ENCODE data around the gene UMPS. TPM values are rescaled to one million over a fixed set of nuclear protein-coding genes. Genes with fewer than 3 reads are reported as not detected.

Gene UMPS
- total and polyA plus RNA-seq, 2 of the 4 experiments (the other 2 are of a cell fraction) = 18.7 to 26.7 TPM

DNA sequence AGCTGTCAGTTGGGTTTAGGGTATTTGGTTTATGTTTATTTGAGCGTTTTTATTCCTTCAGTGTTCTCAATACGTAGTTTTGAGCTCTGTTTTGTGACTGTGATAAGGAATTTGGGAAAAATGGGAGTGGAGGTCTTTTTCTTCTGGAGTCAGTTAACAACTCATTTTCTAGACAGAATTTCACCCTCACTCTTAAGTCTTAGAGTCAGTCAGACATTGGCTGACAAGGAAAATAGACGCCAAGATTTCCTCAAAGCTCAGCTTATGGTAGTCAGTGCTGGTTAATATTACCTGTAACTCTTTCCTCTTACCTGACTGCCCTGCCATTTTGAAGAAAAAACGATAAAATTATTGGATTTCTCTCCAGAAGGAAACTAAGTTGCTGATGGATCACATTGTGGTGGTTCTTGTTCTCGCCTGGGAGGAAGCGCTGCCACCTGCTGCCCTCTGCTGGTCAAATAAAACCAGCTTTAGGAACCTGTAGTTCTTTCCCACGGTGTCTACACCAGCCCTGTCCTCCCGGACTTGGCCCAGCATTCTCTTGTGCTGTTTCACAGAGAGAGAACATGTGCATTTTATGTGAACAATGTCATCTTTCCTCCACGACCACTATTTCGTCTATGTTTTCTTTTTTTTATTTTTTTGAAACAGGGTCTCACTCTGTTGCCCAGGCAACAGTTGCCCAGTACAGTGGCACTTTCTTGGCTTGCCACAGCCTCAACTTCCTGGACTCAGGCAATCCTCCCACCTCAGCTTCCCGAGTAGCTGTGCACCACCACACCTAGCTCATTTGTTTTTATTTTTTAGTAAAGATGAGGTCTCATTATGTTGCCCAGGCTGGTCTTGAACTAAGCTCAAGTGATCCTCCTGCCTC lies 41.4 kb upstream of the UMPS start:
- Histone ChIP-seq H3K27ac (ENCODE audit: insufficient read depth, low read length) (no peak overlapping the region), H3K4me1 (ENCODE audit: control insufficient read depth, insufficient read depth, low read length) (no peaks in the 10 kb centered on the region), H4K8ac (ENCODE audit: low read depth in 2 of 2, low read length in 2 of 2) (no peak overlapping the region), H4K91ac (ENCODE audit: insufficient read depth, low read depth, low read length) (no peak overlapping the region), H3K14ac (replicated peaks; ENCODE audit: low read depth, low read length) (no peak overlapping the region), H4K5ac (ENCODE audit: low read depth, low read length) (no peak overlapping the region), H3K27me3 (ENCODE audit: control insufficient read depth, insufficient read depth, low read length) (peaks cover 11% of the 10 kb centered on the region), H2BK15ac (ENCODE audit: low read depth, low read length) (no peak overlapping the region), H3K4me2 (ENCODE audit: low read depth, low read length) (no peak overlapping the region), H3K23ac (ENCODE audit: low read depth, low read length) (no peak overlapping the region), H3K56ac (ENCODE audit: extremely low read depth, insufficient read depth, low read length) (no peak overlapping the region), H2BK120ac (ENCODE audit: low read depth, low read length) (no peak overlapping the region), H2BK5ac (ENCODE audit: low read depth, low read length, poor library complexity, severe bottlenecking) (no peak overlapping the region), H3K18ac (ENCODE audit: low read depth, low read length) (no peak overlapping the region), H2AK5ac (ENCODE audit: low read depth, low read length) (no peak overlapping the region), H3K9me1 (ENCODE audit: insufficient read depth, low read length) (no peaks in the 10 kb centered on the region), H3K36me3 (ENCODE audit: control insufficient read depth, insufficient read depth, low read length) (no peaks in the 10 kb centered on the region), H2AK9ac (replicated peaks; ENCODE audit: low read depth, low read length, poor library complexity) (no peak overlapping the region), H3K9ac (ENCODE audit: low read depth, low read length) (no peak overlapping the region), H3K9me3 (ENCODE audit: control insufficient read depth, insufficient read depth, low read length) (no peaks in the 10 kb centered on the region), H4K20me1 (ENCODE audit: insufficient read depth, low read length) (no peaks in the 10 kb centered on the region), H2AFZ (replicated peaks; ENCODE audit: low read length, poor library complexity) (peak overlapping the region; percentile 56), H3K4ac (ENCODE audit: low read depth, low read length) (no peak overlapping the region), H3K79me1 (ENCODE audit: low read depth in 1 of 2, low read length in 2 of 2) (no peaks in the 10 kb centered on the region), H3K4me3 (ENCODE audit: insufficient read depth, low read depth, low read length) (no peak overlapping the region), H2BK20ac (ENCODE audit: low read depth, low read length) (no peak overlapping the region)
- in situ Hi-C loops (cut with MboI; ENCODE audit: low sequenced_read_pairs) = loop anchor here (5.0 kb wide), 1 partner anchor 127 kb away; no protein-coding TSS in a partner anchor
- 0% methylated on average over 2 of the region's 11 CpGs; no CpG with 5 or more reads in 1 of the 2 experiments for WGBS, 2 experiments (ENCODE audit: extremely low coverage in 2 of 2, insufficient read length in 1 of 2)
- DNase-seq (peak; percentile 78), ATAC-seq (ENCODE audit: low read depth) (peak; percentile 95)
- CTCF ChIA-PET = interaction anchor here (0.6 to 2.2 kb wide), 11 partner anchors 9 to 284 kb away, joined by 3 to 18 read pairs (median 5); no protein-coding TSS in a partner anchor
- BruUV-seq (replicated peaks) = no TSS peak
- POLR2A ChIA-PET (ENCODE audit: unreplicated experiment) = no interaction called here
- intact Hi-C loops (cut with micrococcal nuclease) = loop anchor here (1.0 to 2.0 kb wide), 2 partner anchors 42 to 124 kb away; partner anchors contain the start of gene UMPS
- dilution Hi-C loops (cut with HindIII; ENCODE audit: low sequenced_read_pairs, unreplicated experiment) = no loop called here
- no peak for TF ChIP-seq NFE2L2 (IDR thresholded peaks at IDR 0.05; ENCODE audit: low read depth, low read length)
- no peak for TF ChIP-seq RFX5 (IDR thresholded peaks at IDR 0.05; ENCODE audit: low read depth, low read length)
- TF ChIP-seq, protein P1, sequence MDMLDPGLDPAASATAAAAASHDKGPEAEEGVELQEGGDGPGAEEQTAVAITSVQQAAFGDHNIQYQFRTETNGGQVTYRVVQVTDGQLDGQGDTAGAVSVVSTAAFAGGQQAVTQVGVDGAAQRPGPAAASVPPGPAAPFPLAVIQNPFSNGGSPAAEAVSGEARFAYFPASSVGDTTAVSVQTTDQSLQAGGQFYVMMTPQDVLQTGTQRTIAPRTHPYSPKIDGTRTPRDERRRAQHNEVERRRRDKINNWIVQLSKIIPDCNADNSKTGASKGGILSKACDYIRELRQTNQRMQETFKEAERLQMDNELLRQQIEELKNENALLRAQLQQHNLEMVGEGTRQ (IDR thresholded peaks at IDR 0.05; ENCODE audit: low read depth, low read length) = no peak
- no peak for TF ChIP-seq MXI1 (IDR thresholded peaks at IDR 0.05; ENCODE audit: borderline replicate concordance, low read depth, low read length)
- TF ChIP-seq RAD21 (IDR thresholded peaks at IDR 0.05; ENCODE audit: low read length) = peak; percentile 87
- TF ChIP-seq SMC3 (IDR thresholded peaks at IDR 0.05; ENCODE audit: low read depth, low read length) = peak; percentile 92
- TF ChIP-seq FOS (IDR thresholded peaks at IDR 0.05; ENCODE audit: low read depth, low read length) = no peak
- no peak for TF ChIP-seq BHLHE40 (IDR thresholded peaks at IDR 0.05; ENCODE audit: low read depth, low read length)
- TF ChIP-seq POLR2A (IDR thresholded peaks at IDR 0.05; ENCODE audit: low read depth, low read length) = no peak
- no peak for TF ChIP-seq CEBPB (IDR thresholded peaks at IDR 0.05; ENCODE audit: low read depth, low read length)
- TF ChIP-seq MAFK (IDR thresholded peaks at IDR 0.05; ENCODE audit: low read depth, low read length) = no peak
- TF ChIP-seq ELK1 (IDR thresholded peaks at IDR 0.05; ENCODE audit: borderline replicate concordance, low read depth, low read length) = no peak
- peak; percentile 86 for TF ChIP-seq CTCF (conservative IDR thresholded peaks at IDR 0.05; ENCODE audit: low read depth, low read length)
- TF ChIP-seq MAZ (IDR thresholded peaks at IDR 0.05; ENCODE audit: borderline replicate concordance, low read depth, low read length) = no peak
